ENCODE measurements around the gene RRP12. TPM values are rescaled to one million over a fixed set of nuclear protein-coding genes. Genes with fewer than 3 reads are reported as not detected.

The RRP12 gene
- total RNA-seq, 2 donors from 2014 or later: 13.0 to 22.1 TPM

DNA sequence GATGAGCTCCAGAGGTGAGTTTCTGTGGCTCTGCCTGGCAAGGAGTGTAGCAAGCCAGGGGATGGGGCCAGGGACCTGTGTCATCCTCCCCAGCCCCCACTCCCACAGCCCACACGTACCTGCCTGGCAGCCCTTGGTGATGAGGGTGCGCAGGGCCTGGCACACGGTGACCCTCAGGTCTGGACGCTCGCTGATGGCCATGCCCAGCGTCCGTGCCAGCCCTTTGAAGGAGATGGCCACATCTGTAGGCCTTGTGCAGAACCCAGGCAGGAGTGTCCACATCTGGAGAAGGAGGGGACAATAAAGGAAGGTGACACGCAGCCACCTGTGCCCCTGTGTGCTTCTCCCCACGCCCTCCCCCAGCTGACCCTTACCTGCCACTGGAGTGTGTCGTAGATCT lies 27.7 kb downstream of the RRP12 start:
- DNase-seq: no peak
- no peaks in the 10 kb centered on the region for H3K4me1 ChIP-seq
- no peak for TF ChIP-seq POLR2A (IDR thresholded peaks at IDR 0.05)
- TF ChIP-seq, protein P1, sequence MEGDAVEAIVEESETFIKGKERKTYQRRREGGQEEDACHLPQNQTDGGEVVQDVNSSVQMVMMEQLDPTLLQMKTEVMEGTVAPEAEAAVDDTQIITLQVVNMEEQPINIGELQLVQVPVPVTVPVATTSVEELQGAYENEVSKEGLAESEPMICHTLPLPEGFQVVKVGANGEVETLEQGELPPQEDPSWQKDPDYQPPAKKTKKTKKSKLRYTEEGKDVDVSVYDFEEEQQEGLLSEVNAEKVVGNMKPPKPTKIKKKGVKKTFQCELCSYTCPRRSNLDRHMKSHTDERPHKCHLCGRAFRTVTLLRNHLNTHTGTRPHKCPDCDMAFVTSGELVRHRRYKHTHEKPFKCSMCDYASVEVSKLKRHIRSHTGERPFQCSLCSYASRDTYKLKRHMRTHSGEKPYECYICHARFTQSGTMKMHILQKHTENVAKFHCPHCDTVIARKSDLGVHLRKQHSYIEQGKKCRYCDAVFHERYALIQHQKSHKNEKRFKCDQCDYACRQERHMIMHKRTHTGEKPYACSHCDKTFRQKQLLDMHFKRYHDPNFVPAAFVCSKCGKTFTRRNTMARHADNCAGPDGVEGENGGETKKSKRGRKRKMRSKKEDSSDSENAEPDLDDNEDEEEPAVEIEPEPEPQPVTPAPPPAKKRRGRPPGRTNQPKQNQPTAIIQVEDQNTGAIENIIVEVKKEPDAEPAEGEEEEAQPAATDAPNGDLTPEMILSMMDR (IDR thresholded peaks at IDR 0.05): no peak
- ATAC-seq: no peak
- H3K9me3 ChIP-seq: no peaks in the 10 kb centered on the region
- no peak overlapping the region for H3K27ac ChIP-seq
- intact Hi-C loops (cut with DNase I): no loop called here
- no peaks in the 10 kb centered on the region for H3K27me3 ChIP-seq
- WGBS, 2 donors: 90 to 94% methylated on average over 2 to 10 of the region's 10 CpGs
- H3K36me3 ChIP-seq (replicated peaks in 1 of 2; ENCODE audit: insufficient read depth in 1 of 2, low read depth in 2 of 2): peaks cover 0 to 55% of the 10 kb centered on the region in 2 donors
- H3K4me3 ChIP-seq: no peak overlapping the region

DNA sequence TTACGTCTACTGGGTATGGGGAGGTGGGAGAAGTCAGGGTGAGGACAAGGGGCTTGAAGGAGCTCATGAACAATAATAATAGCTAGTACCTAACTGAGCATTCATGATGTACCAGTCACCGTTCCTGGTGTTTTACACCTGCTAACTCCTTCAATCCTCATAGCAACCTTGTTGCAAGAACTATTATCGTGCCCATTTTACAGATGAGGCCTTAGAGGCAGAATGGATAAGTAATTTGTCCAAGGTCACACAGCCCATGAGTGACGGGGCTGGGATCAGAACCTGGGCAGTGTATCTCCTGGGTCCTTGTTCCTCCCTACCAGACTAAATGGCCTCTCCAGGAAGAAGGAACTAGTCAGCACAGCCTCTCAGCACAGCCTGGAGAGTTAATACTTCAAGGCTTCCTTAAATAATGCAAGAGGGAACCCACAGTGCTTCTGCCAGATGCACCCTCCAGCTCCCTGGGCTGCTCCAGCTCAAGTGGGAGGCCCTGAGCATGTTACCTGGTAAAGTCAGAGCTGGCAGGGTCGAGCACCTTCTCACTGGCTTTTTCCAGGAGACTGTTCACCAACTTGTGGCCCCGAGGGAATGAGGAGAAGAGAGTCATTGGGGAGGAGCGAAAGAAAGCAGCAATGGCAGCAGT lies 28.8 kb downstream of the RRP12 start:
- no peaks in the 10 kb centered on the region for H3K9me3 ChIP-seq
- WGBS, 2 donors: 89 to 92% methylated on average over 7 of the region's 7 CpGs
- TF ChIP-seq POLR2A (IDR thresholded peaks at IDR 0.05): no peak
- TF ChIP-seq, protein P1 (IDR thresholded peaks at IDR 0.05): no peak
- intact Hi-C loops (cut with DNase I): no loop called here
- no peaks in the 10 kb centered on the region for H3K4me1 ChIP-seq
- no peak overlapping the region for H3K4me3 ChIP-seq
- ATAC-seq (no peak), DNase-seq (no peak)
- H3K36me3 ChIP-seq (replicated peaks in 1 of 2; ENCODE audit: insufficient read depth in 1 of 2, low read depth in 2 of 2): peaks cover 0 to 53% of the 10 kb centered on the region in 2 donors
- no peak overlapping the region for H3K27ac ChIP-seq
- H3K27me3 ChIP-seq: no peaks in the 10 kb centered on the region

DNA sequence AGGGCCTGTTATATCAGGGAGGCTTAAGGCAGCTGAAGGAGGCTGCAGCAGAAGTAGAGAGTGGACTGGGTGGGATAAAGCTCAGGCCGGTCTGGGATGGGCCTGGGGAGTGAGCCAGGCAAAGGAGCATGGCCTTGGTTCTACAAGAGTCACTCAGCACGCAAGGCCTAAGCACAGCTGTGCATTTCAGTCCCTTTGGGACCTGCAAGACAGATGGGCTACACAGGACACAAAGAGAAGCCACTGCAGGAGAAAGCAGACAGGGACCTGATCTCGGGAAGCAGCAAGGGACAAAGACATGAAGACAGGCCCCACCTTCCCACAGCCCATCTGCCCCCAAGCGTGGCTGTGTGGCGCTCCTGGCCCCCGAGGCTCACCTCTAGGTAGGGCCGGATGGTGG lies 29.4 kb downstream of the RRP12 start:
- peaks cover 0 to 59% of the 10 kb centered on the region in 2 donors for H3K36me3 ChIP-seq (replicated peaks in 1 of 2; ENCODE audit: insufficient read depth in 1 of 2, low read depth in 2 of 2)
- ATAC-seq: no peak
- no peak overlapping the region for H3K27ac ChIP-seq
- no peaks in the 10 kb centered on the region for H3K27me3 ChIP-seq
- DNase-seq: no peak
- intact Hi-C loops (cut with DNase I): no loop called here
- WGBS, 2 donors: 92 to 93% methylated on average over 3 to 7 of the region's 7 CpGs
- H3K4me3 ChIP-seq: no peak overlapping the region
- no peaks in the 10 kb centered on the region for H3K9me3 ChIP-seq
- no peaks in the 10 kb centered on the region for H3K4me1 ChIP-seq
- TF ChIP-seq POLR2A (IDR thresholded peaks at IDR 0.05): no peak
- TF ChIP-seq, protein P1 (IDR thresholded peaks at IDR 0.05): no peak

DNA sequence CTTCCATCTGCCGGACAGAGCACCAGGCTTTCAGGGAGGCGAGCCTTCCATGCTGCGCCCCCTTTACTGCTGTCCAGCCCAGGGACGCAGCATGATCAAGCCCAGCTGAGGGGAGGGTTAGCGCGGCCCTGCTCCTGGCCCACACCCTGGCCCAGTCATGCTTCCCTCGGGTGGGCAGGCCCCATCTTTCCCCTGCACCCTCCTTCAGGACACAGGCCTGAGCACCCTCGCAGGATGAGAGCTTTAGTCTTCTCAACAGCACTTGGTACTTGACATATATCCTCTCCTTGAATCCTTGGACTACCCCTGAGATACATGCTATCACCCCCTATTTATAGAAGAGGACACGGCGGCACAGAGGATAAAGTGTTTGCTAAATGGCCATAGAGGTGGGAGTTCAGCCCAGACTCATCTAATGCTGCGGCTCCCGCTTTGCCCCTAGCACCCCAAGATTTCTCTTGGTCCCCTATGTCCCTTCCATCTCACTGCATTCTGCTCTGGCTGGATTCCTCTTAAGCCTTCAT lies 34.0 kb downstream of the RRP12 start:
- ATAC-seq (no peak), DNase-seq (no peak)
- no peaks in the 10 kb centered on the region for H3K9me3 ChIP-seq
- WGBS, 2 donors: 91 to 97% methylated on average over 8 to 12 of the region's 12 CpGs
- TF ChIP-seq, protein P1 (IDR thresholded peaks at IDR 0.05): no peak
- TF ChIP-seq POLR2A (IDR thresholded peaks at IDR 0.05): no peak
- peaks cover 7 to 60% of the 10 kb centered on the region in 2 donors for H3K36me3 ChIP-seq (replicated peaks in 1 of 2; ENCODE audit: insufficient read depth in 1 of 2, low read depth in 2 of 2)
- no peak overlapping the region for H3K27ac ChIP-seq
- intact Hi-C loops (cut with DNase I): no loop called here
- H3K4me1 ChIP-seq: no peaks in the 10 kb centered on the region
- no peaks in the 10 kb centered on the region for H3K27me3 ChIP-seq
- no peak overlapping the region for H3K4me3 ChIP-seq

DNA sequence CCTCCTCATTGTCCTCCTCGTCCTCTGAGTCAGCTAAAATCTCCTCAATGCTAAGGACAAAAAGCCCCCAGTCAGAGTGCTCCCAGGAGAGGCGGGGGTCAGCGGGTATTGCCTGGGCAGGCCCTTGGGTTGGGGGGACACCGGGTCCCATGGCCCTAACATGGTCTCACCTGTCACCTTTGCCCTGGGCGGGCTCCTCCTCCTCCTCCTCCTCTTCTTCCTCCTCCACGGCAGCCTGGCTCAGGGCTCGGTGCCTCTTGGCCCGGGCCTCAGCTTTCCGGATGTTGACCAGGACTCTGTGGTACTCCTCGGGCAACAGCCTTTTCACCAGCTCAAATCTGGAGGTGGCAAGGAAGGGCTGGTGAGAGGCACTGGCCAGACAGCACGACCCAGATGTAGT lies 34.6 kb downstream of the RRP12 start:
- Histone ChIP-seq H3K4me1 (no peaks in the 10 kb centered on the region), H3K27ac (no peak overlapping the region), H3K9me3 (no peaks in the 10 kb centered on the region), H3K27me3 (no peaks in the 10 kb centered on the region), H3K4me3 (no peak overlapping the region), H3K36me3 (replicated peaks in 1 of 2; ENCODE audit: insufficient read depth in 1 of 2, low read depth in 2 of 2) (peaks cover 7 to 54% of the 10 kb centered on the region in 2 donors)
- TF ChIP-seq, protein P1 (IDR thresholded peaks at IDR 0.05): no peak
- no peak for TF ChIP-seq POLR2A (IDR thresholded peaks at IDR 0.05)
- ATAC-seq (no peak), DNase-seq (no peak)
- 86 to 90% methylated on average over 9 to 11 of the region's 11 CpGs for WGBS, 2 donors
- intact Hi-C loops (cut with DNase I): no loop called here

All from body of pancreas (tissue), 4 donors.